Progenitor cell of endocrine pancreas (in vitro differentiated cells): ENCODE measurements around the gene LRRFIP1. TPM values are rescaled to one million over a fixed set of nuclear protein-coding genes. Genes with fewer than 3 reads are reported as not detected.

ENCODE experiments used
- DNase-seq: peaks from one replicate; pipeline ENCODE4 v3.0.0; 2021; ENCODE audit warnings: low spot score; ENCODE audit not compliant: unreplicated experiment
- H3K27ac Mint-ChIP-seq: 2 replicates; pipeline ENCODE4 v1.8.0; 2021; ENCODE audit warnings: mild to moderate bottlenecking, moderate library complexity, mixed read lengths
- H3K27me3 Mint-ChIP-seq: 2 replicates; pipeline ENCODE4 v1.8.0; 2021; ENCODE audit warnings: mixed read lengths
- H3K36me3 Mint-ChIP-seq: 2 replicates; pipeline ENCODE4 v1.8.0; 2022; ENCODE audit warnings: mixed read lengths; ENCODE audit not compliant: insufficient read depth
- H3K4me1 Mint-ChIP-seq: 2 replicates; pipeline ENCODE4 v1.8.0; 2021; ENCODE audit warnings: low read depth, mixed read lengths
- H3K4me3 Mint-ChIP-seq: 2 replicates; pipeline ENCODE4 v1.8.0; 2021; ENCODE audit warnings: low read depth, mild to moderate bottlenecking, moderate library complexity, mixed read lengths
- H3K9me3 Mint-ChIP-seq: 2 replicates; pipeline ENCODE4 v1.8.0; 2021; ENCODE audit warnings: low read depth, mixed read lengths
- CTCF ChIP-seq: fragments of 200-600 bp; sonication (generic); IDR thresholded peaks from one replicate; pipeline ENCODE4 v1.5.0; 2021; ENCODE audit warnings: antibody characterized with exemption, mild to moderate bottlenecking; ENCODE audit not compliant: unreplicated experiment
- total RNA-seq: library from RNA; stranded (reverse); gene quantifications from 2 replicates; pipeline ENCODE4 v1.2.1, GENCODE V29; 2021

Gene LRRFIP1
- total RNA-seq, 1 donor from 2014 or later = 68.6 TPM

- TF ChIP-seq CTCF = no peak
- Mint-ChIP-seq H3K9me3 (no peaks in the 10 kb centered on the region), H3K27ac (no peak overlapping the region)
These were observed 115.2 kb downstream of the LRRFIP1 start for GRCh38 chr2:237742614-237743013.

GRCh38 chr2:237743024-237743423 is 115.6 kb downstream of the LRRFIP1 start:
- peaks cover 56% of the 10 kb centered on the region for H3K4me1 Mint-ChIP-seq
- H3K27me3 Mint-ChIP-seq = no peaks in the 10 kb centered on the region
- no peaks in the 10 kb centered on the region for H3K9me3 Mint-ChIP-seq
- H3K27ac Mint-ChIP-seq = peak overlapping the region; percentile 84
- H3K4me3 Mint-ChIP-seq = no peak overlapping the region
- H3K36me3 Mint-ChIP-seq = peaks cover 7% of the 10 kb centered on the region
- no peak for TF ChIP-seq CTCF
- DNase-seq = no peak

More at GRCh38 chr2:237742614-237743013, 115.2 kb downstream of the LRRFIP1 start:
- peaks cover 9% of the 10 kb centered on the region for H3K36me3 Mint-ChIP-seq
- H3K27me3 Mint-ChIP-seq = no peaks in the 10 kb centered on the region
- no peak overlapping the region for H3K4me3 Mint-ChIP-seq
- no peak for DNase-seq
- H3K4me1 Mint-ChIP-seq = peaks cover 60% of the 10 kb centered on the region

GRCh38 chr2:237743561-237744269 is 116.3 kb downstream of the LRRFIP1 start:
- Mint-ChIP-seq H3K4me3 (no peak overlapping the region), H3K27me3 (no peaks in the 10 kb centered on the region), H3K9me3 (no peaks in the 10 kb centered on the region), H3K36me3 (peaks cover 9% of the 10 kb centered on the region), H3K4me1 (peaks cover 53% of the 10 kb centered on the region), H3K27ac (peak overlapping the region; percentile 84)
- peak; percentile 20 for TF ChIP-seq CTCF
- DNase-seq = no peak

- Mint-ChIP-seq H3K9me3 (no peaks in the 10 kb centered on the region), H3K27ac (no peak overlapping the region), H3K36me3 (peaks cover 10% of the 10 kb centered on the region), H3K4me1 (peaks cover 49% of the 10 kb centered on the region), H3K27me3 (no peaks in the 10 kb centered on the region), H3K4me3 (no peak overlapping the region)
- no peak for DNase-seq
- TF ChIP-seq CTCF = no peak
These were observed 116.9 kb downstream of the LRRFIP1 start for GRCh38 chr2:237744270-237744612.

GRCh38 chr2:237744613-237745249 is 117.3 kb downstream of the LRRFIP1 start:
- Mint-ChIP-seq H3K4me1 (peaks cover 45% of the 10 kb centered on the region), H3K27ac (peak overlapping the region; percentile 85), H3K9me3 (no peaks in the 10 kb centered on the region), H3K27me3 (no peaks in the 10 kb centered on the region), H3K4me3 (peak overlapping the region; percentile 44), H3K36me3 (peaks cover 14% of the 10 kb centered on the region)
- TF ChIP-seq CTCF = peak; percentile 97
- DNase-seq = peak; percentile 84
